HG03520 (cell line): ENCODE results near the gene SLC50A1.
"Not testable (repeated sequence)": the region's sequence is repeated elsewhere in the genome, so short reads cannot be mapped to it uniquely, and the experiment has no call there.

Experiments
- ATAC-seq: cut with Tn5 transposase; IDR thresholded peaks from one replicate; pipeline ENCODE4 v1.9.1; 2021; ENCODE audit warnings: mild to moderate bottlenecking, moderate library complexity; ENCODE audit not compliant: unreplicated experiment

Gene SLC50A1

GRCh38 chr1:155134322-155134721, 1.3 kb upstream of the SLC50A1 start:
- ATAC-seq = no peak

- ATAC-seq = peak; percentile 31
Measured at GRCh38 chr1:155134880-155135414, 705 bp upstream of the SLC50A1 start.

DNA sequence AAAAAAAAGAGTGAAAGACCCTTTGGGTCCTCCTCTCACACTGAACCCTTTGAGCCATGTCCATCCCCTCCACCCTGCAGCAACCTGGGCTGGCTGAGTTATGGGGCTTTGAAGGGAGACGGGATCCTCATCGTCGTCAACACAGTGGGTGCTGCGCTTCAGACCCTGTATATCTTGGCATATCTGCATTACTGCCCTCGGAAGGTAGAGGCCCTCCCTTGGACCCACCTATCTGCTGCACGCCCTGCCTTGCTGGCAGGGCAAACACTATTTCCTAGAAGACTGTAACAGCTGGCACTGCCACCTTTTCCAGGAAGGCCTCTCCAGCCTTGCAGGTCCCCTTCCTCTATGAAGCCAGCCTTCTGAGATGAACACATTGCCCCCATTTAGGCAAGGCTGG, 1.1 kb downstream of the SLC50A1 start:
- ATAC-seq = no peak

DNA sequence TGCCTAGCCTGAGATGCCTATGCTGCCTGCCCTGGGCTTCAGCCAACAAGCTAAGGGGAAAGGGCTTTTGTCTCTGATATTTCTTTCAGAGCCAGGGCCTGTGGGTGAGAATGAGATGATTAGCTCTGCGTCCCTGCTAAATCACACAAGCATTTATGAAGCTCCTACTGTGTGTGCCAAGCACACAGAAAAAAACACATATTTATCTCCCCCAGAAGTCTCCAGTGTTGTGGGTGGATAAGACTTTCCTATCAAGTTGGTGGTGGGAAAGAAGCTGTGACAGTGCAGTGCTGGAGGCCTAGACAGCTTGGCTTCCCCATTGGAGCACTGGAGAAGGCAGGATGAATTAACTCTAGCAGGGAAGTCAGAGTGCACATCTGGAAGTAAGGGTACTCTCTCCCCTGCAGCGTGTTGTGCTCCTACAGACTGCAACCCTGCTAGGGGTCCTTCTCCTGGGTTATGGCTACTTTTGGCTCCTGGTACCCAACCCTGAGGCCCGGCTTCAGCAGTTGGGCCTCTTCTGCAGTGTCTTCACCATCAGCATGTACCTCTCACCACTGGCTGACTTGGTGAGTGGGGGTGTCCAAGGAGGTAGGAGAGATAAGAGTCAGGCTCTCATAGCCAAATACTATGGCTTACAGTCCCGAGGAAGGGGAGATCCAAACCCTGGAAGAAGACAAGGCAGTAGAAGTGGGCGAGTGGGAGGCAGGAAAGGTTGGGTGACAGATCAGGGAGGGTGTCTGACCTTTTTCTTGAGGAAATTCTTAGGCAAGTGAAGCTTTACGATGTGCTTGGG, 1.7 kb downstream of the SLC50A1 start:
- ATAC-seq = no peak

- ATAC-seq = peak; percentile 45
Measured at GRCh38 chr1:155139895-155140629, 4.4 kb downstream of the SLC50A1 start, which contains the start of gene DPM3. Gene DPM3 (minus strand): TSS chr1:155140531. CDS start chr1:155140240, 291 bp downstream.

- ATAC-seq = no peak
Measured at GRCh38 chr1:155140630-155140953, 4.9 kb downstream of the SLC50A1 start.

DNA sequence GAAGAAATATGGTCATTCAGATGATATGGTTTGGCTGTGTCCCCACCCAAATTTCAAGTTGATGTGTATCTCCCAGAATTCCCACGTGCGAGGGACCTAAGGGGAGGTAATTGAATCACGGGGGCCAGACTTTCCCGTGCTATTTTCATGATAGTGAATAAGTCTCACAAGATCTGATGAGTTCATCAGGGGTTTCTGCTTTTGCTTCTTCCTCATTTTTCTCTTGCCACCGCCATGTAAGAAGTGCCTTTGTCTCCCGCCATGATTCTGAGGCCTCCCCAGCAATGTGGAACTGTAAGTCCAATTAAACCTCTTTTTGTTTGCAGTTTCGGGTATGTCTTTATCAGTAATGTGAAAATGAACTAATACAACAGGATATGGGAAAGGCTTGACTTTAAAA, 6.1 kb downstream of the SLC50A1 start:
- no peak for ATAC-seq

GRCh38 chr1:155145491-155145890, 9.8 kb downstream of the SLC50A1 start:
- ATAC-seq = no peak

DNA sequence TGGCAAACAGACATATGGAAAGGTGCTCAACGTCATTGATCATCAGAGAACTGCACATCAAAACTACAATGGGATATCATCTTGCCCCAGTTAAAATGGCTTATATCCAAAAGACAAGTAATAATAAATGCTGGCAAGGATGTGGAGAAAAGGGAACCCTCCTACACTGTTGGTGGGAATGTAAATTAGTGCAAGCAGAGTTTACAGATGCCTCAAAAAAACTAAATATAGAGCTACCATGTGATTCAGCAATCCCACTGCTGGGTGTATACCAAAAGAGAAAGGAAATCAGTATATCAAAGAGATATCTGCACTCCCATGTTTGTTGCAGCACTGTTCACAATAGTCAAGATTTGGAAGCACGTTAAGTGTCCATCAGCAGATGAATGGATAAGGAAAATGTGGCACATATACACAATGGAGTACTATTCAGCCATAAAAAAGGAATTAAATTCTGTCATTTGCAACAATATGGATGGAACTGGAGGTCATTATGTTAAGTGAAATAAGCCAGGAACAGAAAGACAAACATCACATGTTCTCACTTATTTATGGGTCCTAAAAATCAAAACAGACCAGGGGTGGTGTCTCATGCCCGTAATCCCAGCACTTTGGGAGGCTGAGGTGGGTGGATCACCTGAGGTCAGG, 20.5 kb downstream of the SLC50A1 start:
- ATAC-seq = not testable (repeated sequence)

DNA sequence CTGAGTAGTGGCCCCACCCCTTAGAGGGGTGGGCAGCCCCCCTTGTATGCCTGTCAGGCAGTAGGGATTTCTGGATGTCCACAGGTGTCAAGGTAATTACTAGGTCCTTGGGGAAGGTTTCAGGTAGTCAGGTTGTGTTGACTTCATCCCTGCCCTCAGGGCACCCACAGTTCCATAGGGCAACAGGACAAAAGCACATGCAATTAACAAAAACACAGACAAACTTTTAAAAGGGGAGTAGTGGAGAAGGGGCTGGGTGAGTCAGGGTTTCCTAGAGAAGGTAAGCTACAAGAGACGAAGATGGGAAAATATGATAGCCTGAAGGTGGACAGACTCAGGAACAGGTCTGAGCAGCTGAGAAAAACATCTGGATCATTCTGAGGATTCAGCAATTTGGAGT, 23.3 kb downstream of the SLC50A1 start:
- no peak for ATAC-seq

- no peak for ATAC-seq
Measured at GRCh38 chr1:155160128-155160527, 24.5 kb downstream of the SLC50A1 start.

DNA sequence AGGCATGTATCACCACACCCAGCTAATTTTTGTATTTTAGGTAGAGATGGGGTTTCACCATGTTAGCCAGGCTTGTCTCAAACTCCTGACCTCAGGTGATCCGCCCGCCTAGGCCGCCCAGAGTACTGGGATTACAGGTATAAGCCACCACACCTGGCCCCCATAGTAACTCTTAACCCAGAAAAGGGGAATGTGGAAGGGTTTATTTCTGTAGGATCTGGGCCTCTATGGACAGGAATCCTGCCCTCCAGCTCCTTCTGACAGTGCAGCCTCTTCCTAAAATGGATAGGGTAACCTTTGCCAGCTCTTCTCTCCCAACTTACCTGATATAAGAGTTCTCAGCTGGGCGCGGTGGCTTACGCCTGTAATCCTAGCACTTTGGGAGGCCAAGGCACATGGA, 27.0 kb downstream of the SLC50A1 start:
- ATAC-seq = not testable (repeated sequence)

DNA sequence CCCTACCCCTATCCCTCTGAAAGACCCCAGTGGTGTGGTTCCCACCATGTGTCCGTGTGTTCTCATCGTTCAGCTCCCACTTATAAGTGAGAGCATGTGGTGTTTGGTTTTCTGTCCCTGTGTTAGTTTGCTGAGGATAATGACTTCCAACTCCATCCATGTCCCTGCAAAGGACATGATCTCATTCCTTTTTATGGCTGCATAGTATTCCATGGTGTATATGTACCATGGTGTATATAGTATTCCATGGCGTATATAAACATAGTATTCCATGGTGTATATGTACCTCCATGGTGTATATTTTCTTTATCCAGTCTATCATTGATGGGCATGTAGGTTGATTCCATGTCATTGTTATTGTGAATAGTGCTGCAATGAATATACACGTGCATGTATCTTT, 28.1 kb downstream of the SLC50A1 start:
- ATAC-seq = not testable (repeated sequence)

- not testable (repeated sequence) for ATAC-seq
Measured at GRCh38 chr1:155164625-155165024, 29.0 kb downstream of the SLC50A1 start.

GRCh38 chr1:155166051-155166470, 30.4 kb downstream of the SLC50A1 start:
- no peak for ATAC-seq

GRCh38 chr1:155166471-155167165, 31.0 kb downstream of the SLC50A1 start:
- ATAC-seq = no peak

DNA sequence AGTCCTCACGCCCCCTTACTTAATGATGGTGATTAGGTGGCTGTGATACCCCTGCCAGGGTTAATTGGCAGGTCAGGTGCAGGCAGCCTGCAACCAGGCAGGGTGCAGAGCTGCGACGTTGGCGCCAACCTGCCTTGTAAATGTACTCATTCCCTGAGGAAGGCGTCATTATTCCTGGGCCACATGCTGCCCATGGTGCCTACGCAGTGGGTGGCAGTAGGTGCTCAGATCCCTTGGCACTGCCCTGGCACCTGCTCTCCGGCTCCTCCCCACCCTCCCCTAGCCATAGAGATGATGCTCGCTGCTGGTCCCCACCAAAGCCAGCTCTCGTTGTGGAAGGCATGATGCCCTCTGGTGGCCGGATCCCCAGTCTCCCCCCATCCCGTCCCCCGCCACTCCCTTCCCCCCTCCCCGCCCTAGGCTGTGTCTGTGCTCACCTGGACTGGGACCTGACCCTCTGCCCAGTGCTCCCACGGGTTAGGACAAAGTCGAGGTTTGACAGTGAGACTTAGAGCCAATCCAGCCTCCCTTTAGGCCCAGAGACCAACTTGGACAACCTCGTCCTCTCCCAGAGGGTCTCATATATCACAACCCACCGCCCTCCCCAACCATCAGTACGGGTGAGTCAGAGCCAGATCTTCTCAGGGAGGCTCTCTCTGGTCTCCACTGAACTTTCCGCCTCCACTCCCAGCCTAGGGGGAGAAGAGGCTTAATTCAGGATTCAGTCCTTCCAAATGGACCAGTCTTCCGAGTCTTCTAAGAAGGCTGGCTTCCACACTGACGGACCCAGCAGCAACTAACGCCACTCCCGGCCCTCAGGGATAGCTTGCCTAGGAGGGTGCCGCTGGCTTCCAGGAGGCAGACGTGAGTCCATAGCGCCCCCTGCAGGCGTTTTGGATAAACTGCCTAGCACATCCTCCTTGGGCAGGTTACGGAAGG, 31.8 kb downstream of the SLC50A1 start:
- ATAC-seq = peak; percentile 62

DNA sequence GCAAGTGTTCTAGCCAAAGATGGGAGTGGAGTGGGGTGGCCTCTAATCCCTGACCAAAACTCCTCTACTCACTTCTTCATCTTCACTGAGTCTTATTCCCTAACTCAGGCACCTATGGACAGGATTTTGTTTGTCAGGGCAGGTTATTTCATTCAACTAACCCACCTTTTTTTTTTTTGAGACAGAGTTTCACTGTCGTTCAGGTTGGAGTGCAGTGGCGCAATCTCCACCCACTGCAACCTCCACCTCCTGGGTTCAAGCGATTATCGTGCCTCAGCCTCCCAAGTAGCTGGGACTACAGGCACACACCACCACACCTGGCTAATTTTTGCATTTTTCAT, 32.4 kb downstream of the SLC50A1 start:
- ATAC-seq = not testable (repeated sequence)

DNA sequence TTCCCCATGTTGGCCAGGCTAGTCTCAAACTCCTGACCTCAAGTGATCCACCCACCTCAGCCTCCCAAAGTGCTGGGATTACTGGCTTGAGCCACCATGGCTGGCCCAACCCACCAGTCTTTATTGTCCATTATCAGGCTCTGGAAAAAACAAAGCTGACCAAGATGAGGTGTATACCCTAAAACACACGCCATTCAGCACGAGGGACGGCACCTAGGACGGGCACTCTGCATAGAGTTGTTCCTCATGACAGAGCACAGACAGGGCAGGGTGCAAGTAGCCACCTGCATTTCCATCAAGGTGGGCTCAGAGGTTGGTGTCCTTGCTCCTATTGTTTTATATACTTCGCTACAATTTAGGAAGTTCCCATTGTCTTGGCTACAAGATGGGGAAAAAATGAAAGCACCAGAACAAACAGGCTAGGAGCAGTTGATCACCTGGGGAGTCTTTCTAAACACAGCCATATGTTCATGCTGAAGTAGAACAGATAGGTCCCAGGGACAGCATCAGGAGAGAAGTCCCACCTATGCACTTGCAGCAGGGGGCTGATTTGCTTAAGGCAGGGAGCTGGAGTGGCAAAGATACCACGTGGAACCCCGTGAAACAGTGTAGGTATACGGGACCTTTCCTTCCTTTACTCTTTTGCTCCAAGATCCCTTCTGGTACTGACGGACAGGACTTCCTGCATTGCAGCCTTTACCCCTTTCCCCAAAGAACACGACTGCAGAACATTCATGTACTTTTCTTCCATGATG, 33.0 kb downstream of the SLC50A1 start:
- no peak for ATAC-seq
